ENCODE results near the gene SLC2A13.
"Not testable (repeated sequence)": the region's sequence is repeated elsewhere in the genome, so short reads cannot be mapped to it uniquely, and the experiment has no call there.

Gene SLC2A13

DNA sequence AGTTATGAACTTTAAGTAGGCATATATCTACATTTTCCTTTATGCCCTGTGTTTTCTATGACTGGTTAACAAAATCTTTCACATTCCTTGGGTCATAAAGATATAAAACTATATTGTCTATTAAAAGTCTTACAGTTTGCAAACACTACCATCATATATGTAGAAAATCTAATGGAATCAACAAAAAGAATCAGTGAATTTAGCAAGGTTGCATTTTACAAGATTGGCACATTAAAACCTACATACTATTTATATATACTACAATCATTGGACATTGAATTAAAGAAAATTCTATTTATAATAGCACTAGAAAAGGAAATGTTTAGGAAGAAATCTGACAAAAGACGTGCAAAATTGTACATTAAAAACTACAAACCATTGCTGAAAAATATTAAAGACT, 312.9 kb downstream of the SLC2A13 start:
- H3K9me3 ChIP-seq (ENCODE audit: control insufficient read depth, low read length) = no peaks in the 10 kb centered on the region
- no peak overlapping the region for H3K4me3 ChIP-seq (ENCODE audit: extremely low read depth, insufficient read depth, low read length, poor library complexity, severe bottlenecking)
- no peak overlapping the region for H3K27ac ChIP-seq (ENCODE audit: low read depth, low read length, severe bottlenecking)
- WGBS, 2 experiments (ENCODE audit: insufficient coverage in 2 of 2) = no CpG with 5 or more reads among the region's 1 CpG
- H3K36me3 ChIP-seq (ENCODE audit: control insufficient read depth, insufficient read depth, low read length) = no peaks in the 10 kb centered on the region
- H3K4me1 ChIP-seq (ENCODE audit: control insufficient read depth, insufficient read depth, low read length, poor library complexity, severe bottlenecking) = no peaks in the 10 kb centered on the region

DNA sequence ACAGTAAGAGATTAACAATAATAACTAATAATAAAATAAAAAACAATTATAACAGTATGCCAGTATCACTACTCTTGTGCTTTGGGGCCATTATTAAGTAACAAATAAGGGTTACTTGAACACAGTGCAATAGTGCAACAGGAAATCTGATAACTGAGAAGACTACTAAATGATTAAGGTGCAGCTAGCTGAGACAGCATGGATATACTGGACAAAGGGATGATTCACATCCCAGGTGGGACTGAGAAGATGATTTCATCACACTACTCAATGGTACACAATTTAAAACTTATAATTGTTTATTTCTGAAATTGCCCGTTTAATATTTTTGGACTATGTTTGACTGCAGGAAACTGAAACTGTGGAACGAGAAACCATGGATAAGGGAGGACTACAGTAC, 317.6 kb downstream of the SLC2A13 start:
- 75% methylated on average over 2 of the region's 2 CpGs; no CpG with 5 or more reads in 1 of the 2 experiments for WGBS, 2 experiments (ENCODE audit: insufficient coverage in 2 of 2)
- Histone ChIP-seq H3K4me3 (ENCODE audit: extremely low read depth, insufficient read depth, low read length, poor library complexity, severe bottlenecking) (no peak overlapping the region), H3K9me3 (ENCODE audit: control insufficient read depth, low read length) (no peaks in the 10 kb centered on the region), H3K36me3 (ENCODE audit: control insufficient read depth, insufficient read depth, low read length) (no peaks in the 10 kb centered on the region), H3K27ac (ENCODE audit: low read depth, low read length, severe bottlenecking) (no peak overlapping the region), H3K4me1 (ENCODE audit: control insufficient read depth, insufficient read depth, low read length, poor library complexity, severe bottlenecking) (no peaks in the 10 kb centered on the region)

DNA sequence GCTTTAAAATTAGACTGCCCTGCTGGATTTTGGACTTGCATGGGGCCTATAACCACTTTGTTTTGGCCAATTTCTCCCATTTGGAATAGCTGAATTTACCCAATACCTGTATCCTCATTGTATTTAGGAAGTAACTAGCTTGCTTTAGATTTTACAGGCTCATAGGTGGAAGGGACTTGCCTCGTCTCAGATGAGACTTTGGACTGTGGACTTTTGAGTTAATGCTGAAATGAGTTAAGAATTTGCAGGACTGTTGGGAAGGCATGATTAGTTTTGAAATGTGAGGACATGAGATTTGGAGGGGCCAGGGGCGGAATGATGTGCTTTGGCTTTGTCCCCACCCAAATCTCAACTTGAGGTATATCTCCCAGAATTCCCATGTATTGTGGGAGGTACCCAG, 320.1 kb downstream of the SLC2A13 start:
- H3K4me1 ChIP-seq (ENCODE audit: control insufficient read depth, insufficient read depth, low read length, poor library complexity, severe bottlenecking); H3K27ac ChIP-seq (ENCODE audit: low read depth, low read length, severe bottlenecking); H3K4me3 ChIP-seq (ENCODE audit: extremely low read depth, insufficient read depth, low read length, poor library complexity, severe bottlenecking); H3K9me3 ChIP-seq (ENCODE audit: control insufficient read depth, low read length); H3K36me3 ChIP-seq (ENCODE audit: control insufficient read depth, insufficient read depth, low read length): not testable (repeated sequence)
- WGBS, 2 experiments (ENCODE audit: insufficient coverage in 2 of 2) = 60 to 80% methylated on average over 1 of the region's 2 CpGs

DNA sequence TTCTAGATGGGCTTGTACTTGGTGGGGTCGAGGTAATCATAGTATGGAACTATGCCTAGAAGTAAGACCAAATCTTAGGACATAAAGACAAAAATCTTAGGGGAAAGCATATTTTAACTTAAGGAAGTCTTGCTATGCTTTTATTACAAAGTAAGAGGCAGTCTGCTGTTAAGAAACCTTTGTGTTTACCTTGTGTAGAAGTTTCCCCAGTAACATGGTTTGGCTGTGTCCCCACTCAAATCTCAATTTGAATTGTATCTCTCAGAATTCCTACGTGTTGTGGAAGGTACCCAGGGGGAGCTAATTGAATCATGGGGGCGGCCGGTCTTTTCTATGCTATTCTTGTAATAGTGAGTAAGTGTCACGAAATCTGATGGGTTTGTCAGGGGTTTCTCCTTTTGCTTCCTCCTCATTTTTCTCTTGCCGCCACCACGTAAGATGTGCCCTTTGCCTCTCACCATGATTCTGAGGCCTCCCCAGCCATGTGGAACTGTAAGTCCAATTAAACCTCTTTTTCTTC, 323.8 kb downstream of the SLC2A13 start:
- Histone ChIP-seq H3K9me3 (ENCODE audit: control insufficient read depth, low read length) (no peaks in the 10 kb centered on the region), H3K4me3 (ENCODE audit: extremely low read depth, insufficient read depth, low read length, poor library complexity, severe bottlenecking) (no peak overlapping the region), H3K27ac (ENCODE audit: low read depth, low read length, severe bottlenecking) (no peak overlapping the region), H3K36me3 (ENCODE audit: control insufficient read depth, insufficient read depth, low read length) (no peaks in the 10 kb centered on the region), H3K4me1 (ENCODE audit: control insufficient read depth, insufficient read depth, low read length, poor library complexity, severe bottlenecking) (no peaks in the 10 kb centered on the region)
- 50% methylated on average over 2 of the region's 7 CpGs; no CpG with 5 or more reads in 1 of the 2 experiments for WGBS, 2 experiments (ENCODE audit: insufficient coverage in 2 of 2)

DNA sequence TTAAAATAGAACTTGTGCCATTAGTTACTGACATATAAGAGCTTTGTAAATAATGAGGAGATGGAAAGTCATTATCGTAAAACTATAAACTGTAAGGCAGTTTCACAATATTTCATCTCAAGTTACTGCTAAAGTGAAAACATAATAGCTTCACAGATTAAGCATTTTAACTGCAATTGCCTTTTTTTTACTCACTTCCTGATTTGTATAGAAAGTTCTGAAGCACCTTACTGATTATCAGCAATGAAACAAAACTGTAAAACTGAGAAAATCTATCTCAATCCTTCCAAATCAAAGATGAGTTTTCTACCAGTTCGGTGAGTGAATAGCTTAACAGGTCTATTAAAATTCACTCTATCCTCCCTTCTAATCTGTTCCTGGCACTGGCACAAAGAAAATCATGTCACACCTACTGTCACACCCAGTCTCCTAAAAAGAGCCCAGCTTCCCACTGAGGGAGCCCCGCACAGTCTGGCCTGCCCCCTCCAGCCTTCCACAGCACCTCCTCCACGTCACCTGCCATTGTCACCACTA, 324.9 kb downstream of the SLC2A13 start:
- Histone ChIP-seq H3K27ac (ENCODE audit: low read depth, low read length, severe bottlenecking) (no peak overlapping the region), H3K4me1 (ENCODE audit: control insufficient read depth, insufficient read depth, low read length, poor library complexity, severe bottlenecking) (no peaks in the 10 kb centered on the region), H3K36me3 (ENCODE audit: control insufficient read depth, insufficient read depth, low read length) (no peaks in the 10 kb centered on the region), H3K4me3 (ENCODE audit: extremely low read depth, insufficient read depth, low read length, poor library complexity, severe bottlenecking) (no peak overlapping the region), H3K9me3 (ENCODE audit: control insufficient read depth, low read length) (no peaks in the 10 kb centered on the region)
- 100% methylated on average over 1 of the region's 4 CpGs for WGBS, 2 experiments (ENCODE audit: insufficient coverage in 2 of 2)

DNA sequence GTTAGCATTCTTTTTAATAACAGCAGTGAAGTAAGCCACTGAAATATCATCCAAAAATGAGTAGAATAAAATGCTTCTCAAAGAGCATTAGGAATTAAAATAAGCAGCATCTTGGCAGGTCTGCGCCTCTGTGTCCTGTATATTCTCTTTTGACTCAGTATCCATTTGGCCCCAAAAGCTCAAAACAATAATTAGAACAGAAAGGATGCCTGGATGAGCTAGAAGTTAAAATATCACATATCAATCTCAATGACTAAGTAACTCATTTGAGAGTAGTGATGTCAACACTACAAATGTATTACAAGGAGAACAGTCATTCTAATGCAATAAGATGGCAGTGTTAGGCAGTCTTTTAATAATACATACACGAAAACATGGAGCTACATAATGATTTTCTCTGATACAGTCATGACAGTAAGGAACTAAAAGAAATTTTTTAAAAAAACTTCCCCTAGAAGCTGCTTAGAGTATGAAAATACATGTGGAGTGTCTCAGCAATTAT, 325.4 kb downstream of the SLC2A13 start:
- no peaks in the 10 kb centered on the region for H3K9me3 ChIP-seq (ENCODE audit: control insufficient read depth, low read length)
- no peaks in the 10 kb centered on the region for H3K4me1 ChIP-seq (ENCODE audit: control insufficient read depth, insufficient read depth, low read length, poor library complexity, severe bottlenecking)
- WGBS, 2 experiments (ENCODE audit: insufficient coverage in 2 of 2) = no CpG with 5 or more reads among the region's 2 CpGs
- H3K36me3 ChIP-seq (ENCODE audit: control insufficient read depth, insufficient read depth, low read length) = no peaks in the 10 kb centered on the region
- no peak overlapping the region for H3K27ac ChIP-seq (ENCODE audit: low read depth, low read length, severe bottlenecking)
- H3K4me3 ChIP-seq (ENCODE audit: extremely low read depth, insufficient read depth, low read length, poor library complexity, severe bottlenecking) = no peak overlapping the region

DNA sequence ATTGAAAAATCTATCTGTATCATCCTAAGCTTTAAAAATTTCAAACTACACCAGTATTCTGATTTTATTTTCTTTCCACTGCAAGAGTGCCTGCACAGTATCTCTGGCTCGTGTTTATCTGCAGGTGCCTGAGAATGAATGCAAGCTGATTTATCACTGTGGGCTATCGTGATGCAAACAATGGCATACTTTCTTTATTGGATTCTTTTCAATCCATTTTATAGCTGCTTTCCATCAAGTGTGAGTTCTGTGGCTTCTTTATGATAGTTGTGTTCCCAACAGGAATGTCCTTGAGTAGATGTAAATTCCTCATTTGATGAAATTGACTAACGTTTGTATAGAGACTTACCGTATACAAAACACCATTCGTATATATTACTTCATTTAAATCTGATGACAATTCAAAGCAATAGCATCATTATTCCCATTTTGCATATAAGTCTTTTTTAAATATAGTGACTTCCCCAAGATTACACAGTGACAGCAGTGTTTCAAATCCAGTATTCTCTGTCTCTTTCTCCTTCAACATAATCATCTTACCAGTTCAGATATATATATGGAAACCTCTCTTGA, 326.0 kb downstream of the SLC2A13 start:
- Histone ChIP-seq H3K36me3 (ENCODE audit: control insufficient read depth, insufficient read depth, low read length) (no peaks in the 10 kb centered on the region), H3K9me3 (ENCODE audit: control insufficient read depth, low read length) (no peaks in the 10 kb centered on the region), H3K27ac (ENCODE audit: low read depth, low read length, severe bottlenecking) (no peak overlapping the region), H3K4me1 (ENCODE audit: control insufficient read depth, insufficient read depth, low read length, poor library complexity, severe bottlenecking) (no peaks in the 10 kb centered on the region), H3K4me3 (ENCODE audit: extremely low read depth, insufficient read depth, low read length, poor library complexity, severe bottlenecking) (no peak overlapping the region)
- WGBS, 2 experiments (ENCODE audit: insufficient coverage in 2 of 2) = 100% methylated on average over 2 of the region's 5 CpGs

DNA sequence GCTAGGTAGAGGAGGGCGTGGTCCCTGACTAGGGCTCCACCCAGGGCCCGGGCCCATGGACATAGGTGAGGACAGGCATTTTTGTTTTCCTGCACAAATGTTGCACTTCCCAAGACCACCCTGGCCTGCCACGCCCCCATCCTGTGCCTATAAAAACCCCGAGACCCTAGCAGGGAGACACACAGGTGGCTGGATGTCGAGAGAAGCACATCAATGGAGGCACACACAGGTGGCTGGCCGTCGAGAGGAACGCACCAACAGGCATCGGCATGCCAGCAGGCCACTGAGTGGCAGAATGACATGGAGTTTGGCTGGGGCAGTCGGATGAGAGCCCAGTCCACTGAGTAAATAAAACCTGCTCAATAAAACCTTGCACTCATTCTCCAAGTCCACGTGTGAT, 328.4 kb downstream of the SLC2A13 start:
- no peaks in the 10 kb centered on the region for H3K4me1 ChIP-seq (ENCODE audit: control insufficient read depth, insufficient read depth, low read length, poor library complexity, severe bottlenecking)
- no peaks in the 10 kb centered on the region for H3K9me3 ChIP-seq (ENCODE audit: control insufficient read depth, low read length)
- H3K27ac ChIP-seq (ENCODE audit: low read depth, low read length, severe bottlenecking) = no peak overlapping the region
- WGBS, 2 experiments (ENCODE audit: insufficient coverage in 2 of 2) = 88 to 93% methylated on average over 8 to 11 of the region's 11 CpGs
- no peaks in the 10 kb centered on the region for H3K36me3 ChIP-seq (ENCODE audit: control insufficient read depth, insufficient read depth, low read length)
- H3K4me3 ChIP-seq (ENCODE audit: extremely low read depth, insufficient read depth, low read length, poor library complexity, severe bottlenecking) = no peak overlapping the region

DNA sequence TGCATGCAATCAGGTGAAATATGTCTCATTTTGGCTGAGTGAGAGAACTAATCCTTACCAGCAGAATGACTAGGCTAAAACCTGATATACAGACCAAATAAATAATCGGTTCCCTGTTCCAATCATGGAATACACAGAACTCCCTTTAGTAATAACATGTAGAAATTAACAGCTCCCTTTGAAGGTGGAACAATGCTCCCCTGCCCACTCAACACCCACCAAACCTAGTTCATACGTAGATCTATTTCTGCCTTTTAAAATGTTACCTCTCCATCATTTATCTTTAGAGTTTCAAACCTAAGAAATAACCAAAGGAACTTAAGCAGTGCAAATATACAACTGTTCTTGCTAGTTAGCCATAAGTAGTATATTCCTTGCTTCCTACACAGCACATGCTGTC, 332.6 kb downstream of the SLC2A13 start:
- Histone ChIP-seq H3K4me3 (ENCODE audit: extremely low read depth, insufficient read depth, low read length, poor library complexity, severe bottlenecking) (no peak overlapping the region), H3K27ac (ENCODE audit: low read depth, low read length, severe bottlenecking) (no peak overlapping the region), H3K36me3 (ENCODE audit: control insufficient read depth, insufficient read depth, low read length) (no peaks in the 10 kb centered on the region), H3K9me3 (ENCODE audit: control insufficient read depth, low read length) (no peaks in the 10 kb centered on the region), H3K4me1 (ENCODE audit: control insufficient read depth, insufficient read depth, low read length, poor library complexity, severe bottlenecking) (no peaks in the 10 kb centered on the region)
- 79 to 93% methylated on average over 2 of the region's 2 CpGs for WGBS, 2 experiments (ENCODE audit: insufficient coverage in 2 of 2)

DNA sequence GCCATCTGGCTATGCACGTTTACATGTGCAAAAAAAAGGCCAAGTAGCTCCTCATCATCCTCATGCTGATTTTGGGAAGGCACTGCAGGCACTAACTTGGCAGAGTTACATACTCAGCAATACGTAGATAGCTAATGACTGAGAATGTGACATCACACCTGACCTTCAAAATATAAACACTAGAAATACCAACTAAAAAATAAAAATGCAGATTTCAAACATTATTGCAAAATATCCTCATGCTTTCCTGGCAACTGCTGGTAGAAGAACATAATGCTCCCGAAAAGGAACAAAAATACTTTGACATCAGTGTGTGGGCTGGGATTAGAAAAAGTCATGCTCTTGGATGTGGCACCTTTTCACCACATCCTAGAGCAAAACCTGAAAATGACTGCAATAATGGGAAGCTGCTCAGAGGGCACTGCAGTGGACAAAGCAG, 333.0 kb downstream of the SLC2A13 start:
- 86 to 89% methylated on average over 2 of the region's 3 CpGs for WGBS, 2 experiments (ENCODE audit: insufficient coverage in 2 of 2)
- H3K36me3 ChIP-seq (ENCODE audit: control insufficient read depth, insufficient read depth, low read length) = no peaks in the 10 kb centered on the region
- H3K4me1 ChIP-seq (ENCODE audit: control insufficient read depth, insufficient read depth, low read length, poor library complexity, severe bottlenecking) = no peaks in the 10 kb centered on the region
- no peak overlapping the region for H3K4me3 ChIP-seq (ENCODE audit: extremely low read depth, insufficient read depth, low read length, poor library complexity, severe bottlenecking)
- H3K9me3 ChIP-seq (ENCODE audit: control insufficient read depth, low read length) = no peaks in the 10 kb centered on the region
- H3K27ac ChIP-seq (ENCODE audit: low read depth, low read length, severe bottlenecking) = no peak overlapping the region

DNA sequence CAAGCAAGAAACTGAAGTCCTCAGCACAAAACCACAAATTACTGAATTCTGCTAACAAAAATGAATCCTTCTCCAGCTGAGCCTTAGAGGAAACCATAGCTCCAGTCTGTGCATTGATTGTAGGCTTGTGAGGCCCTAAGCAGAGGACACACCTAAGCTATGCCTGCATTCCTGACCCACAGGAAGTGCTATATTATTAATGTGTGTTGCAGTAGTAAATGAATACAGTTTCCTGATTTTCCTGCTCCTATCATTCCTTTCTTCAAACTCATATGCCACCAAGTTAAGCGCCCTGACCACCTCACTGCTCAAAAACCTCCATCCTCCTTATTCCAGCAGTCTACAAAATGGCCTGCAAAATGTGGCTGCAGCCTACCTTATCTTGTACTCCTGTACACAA, 334.4 kb downstream of the SLC2A13 start:
- Histone ChIP-seq H3K4me3 (ENCODE audit: extremely low read depth, insufficient read depth, low read length, poor library complexity, severe bottlenecking) (no peak overlapping the region), H3K36me3 (ENCODE audit: control insufficient read depth, insufficient read depth, low read length) (no peaks in the 10 kb centered on the region), H3K27ac (ENCODE audit: low read depth, low read length, severe bottlenecking) (no peak overlapping the region), H3K4me1 (ENCODE audit: control insufficient read depth, insufficient read depth, low read length, poor library complexity, severe bottlenecking) (no peaks in the 10 kb centered on the region), H3K9me3 (ENCODE audit: control insufficient read depth, low read length) (no peaks in the 10 kb centered on the region)
- WGBS, 2 experiments (ENCODE audit: insufficient coverage in 2 of 2) = 91 to 100% methylated on average over 1 of the region's 1 CpG
